H1 (cell line): ENCODE measurements around the gene METTL18. TPM values are rescaled to one million over a fixed set of nuclear protein-coding genes. Genes with fewer than 3 reads are reported as not detected.

Source experiments
- CTCF ChIA-PET: fragments of 300-600 bp; sonication (Branson Sonifier 250); formaldehyde crosslinking; loops from one replicate; lab custom pipeline; 2021; ENCODE audit not compliant: partially characterized antibody; lab: Charles Lee
- POLR2A ChIA-PET: fragments of 300-600 bp; sonication (Branson Sonifier 250); formaldehyde crosslinking; loops from one replicate; lab custom pipeline; 2021; ENCODE audit warnings: inconsistent platforms; ENCODE audit not compliant: partially characterized antibody; lab: Charles Lee
- DNase-seq, 2 experiments: peaks; one replicate each; pipeline versions ENCODE4 v3.0.0 to v3.0.0-alpha.2; 2010 to 2022; ENCODE audit warnings: low spot score in 2 of 2, low read depth in 1 of 2, mixed read lengths in 1 of 2
- FAIRE-seq: peaks from 2 replicates; lab custom pipeline; 2011; peaks lifted over from hg19 to GRCh38; lab: Jason Lieb, UNC
- H2AFZ ChIP-seq: 2 replicates; pipeline ENCODE4 v1.8.1; 2012; ENCODE audit warnings: low read length, inconsistent platforms
- H2AK5ac ChIP-seq: 2 replicates; pipeline ENCODE4 v1.6.1; 2013; ENCODE audit warnings: low read depth, low read length
- H2BK120ac ChIP-seq: replicated peaks from 2 replicates; pipeline ENCODE3; 2013; ENCODE audit warnings: low read depth, low read length, inconsistent platforms
- H2BK12ac ChIP-seq: 2 replicates; pipeline ENCODE4 v1.6.1; 2013; ENCODE audit warnings: low read depth, low read length
- H2BK15ac ChIP-seq: 2 replicates; pipeline ENCODE4 v1.6.1; 2013; ENCODE audit warnings: low read length
- H2BK20ac ChIP-seq: 2 replicates; pipeline ENCODE4 v1.6.1; 2013; ENCODE audit warnings: low read length
- H2BK5ac ChIP-seq: 2 replicates; pipeline ENCODE4 v1.6.1; 2013; ENCODE audit warnings: low read depth, low read length
- H3K14ac ChIP-seq: 2 replicates; pipeline ENCODE4 v1.6.1; 2013; ENCODE audit warnings: inconsistent platforms; ENCODE audit not compliant: insufficient read length
- H3K18ac ChIP-seq: 2 replicates; pipeline ENCODE4 v1.6.1; 2013; ENCODE audit warnings: low read length; ENCODE audit errors: extremely low read depth
- H3K23ac ChIP-seq: 2 replicates; pipeline ENCODE4 v1.6.1; 2013; ENCODE audit warnings: inconsistent platforms; ENCODE audit not compliant: insufficient read length
- H3K23me2 ChIP-seq: 2 replicates; pipeline ENCODE4 v1.6.1; 2013; ENCODE audit warnings: low read depth, low read length
- H3K27ac ChIP-seq: 2 replicates; pipeline ENCODE4 v1.6.1; 2011; ENCODE audit warnings: low read depth, low read length, inconsistent platforms
- H3K27me3 ChIP-seq, 4 experiments: replicated peaks in 1 of 4; 1 replicate in 1 of 4; 2 replicates in 3 of 4; pipeline versions ENCODE4 v1.6.1 to v1.8.1; 2011 to 2013; ENCODE audit warnings: low read length in 3 of 4, mild to moderate bottlenecking in 3 of 4, inconsistent platforms in 2 of 4, mixed read lengths in 2 of 4, moderate library complexity in 1 of 4; ENCODE audit not compliant: control insufficient read depth in 3 of 4, insufficient read depth in 3 of 4; ENCODE audit errors: extremely low read depth in 1 of 4
- H3K36me3 ChIP-seq, 4 experiments: 2 replicates each; pipeline versions ENCODE4 v1.6.1 to v1.8.1; 2011 to 2013; ENCODE audit warnings: mild to moderate bottlenecking in 4 of 4, low read length in 3 of 4, moderate library complexity in 2 of 4, control low read depth in 1 of 4, inconsistent platforms in 1 of 4; ENCODE audit not compliant: insufficient read depth in 4 of 4, control insufficient read depth in 2 of 4
- H3K4ac ChIP-seq: replicated peaks from 2 replicates; pipeline ENCODE3; 2013; ENCODE audit warnings: low read length, low read depth, mixed read lengths, inconsistent platforms; ENCODE audit not compliant: insufficient read length
- H3K4me1 ChIP-seq, 4 experiments: replicated peaks in 1 of 4; 1 replicate in 1 of 4; 2 replicates in 3 of 4; pipeline versions ENCODE4 v1.6.1 to v1.8.1; 2011 to 2013; ENCODE audit warnings: low read length in 3 of 4, inconsistent platforms in 2 of 4, mixed read lengths in 1 of 4; ENCODE audit not compliant: insufficient read depth in 4 of 4, control insufficient read depth in 3 of 4
- H3K4me2 ChIP-seq, 2 experiments: 2 replicates each; pipeline versions ENCODE4 v1.6.1 to v1.8.1; 2011 to 2013; ENCODE audit warnings: low read depth in 2 of 2, low read length in 2 of 2, control low read depth in 1 of 2, inconsistent platforms in 1 of 2, mild to moderate bottlenecking in 1 of 2; ENCODE audit not compliant: insufficient read depth in 1 of 2
- H3K4me3 ChIP-seq, 4 experiments: fragments of 200-600, 300-600 bp in 1 of 4; sonication (generic), shearing (Covaris generic), sonication (Bioruptor Twin) in 1 of 4; 2 replicates each; pipeline versions ENCODE4 v1.5.1 to v1.8.1; 2011 to 2016; ENCODE audit warnings: low read length in 4 of 4, low read depth in 3 of 4, control low read depth in 2 of 4, inconsistent platforms in 2 of 4, mild to moderate bottlenecking in 2 of 4, mixed read lengths in 1 of 4, moderate library complexity in 1 of 4; ENCODE audit not compliant: insufficient read depth in 2 of 4; ENCODE audit errors: extremely low read depth in 1 of 4
- H3K56ac ChIP-seq: replicated peaks from 2 replicates; pipeline ENCODE3; 2013; ENCODE audit warnings: low read depth, mild to moderate bottlenecking, mixed read lengths, low read length, inconsistent platforms; ENCODE audit not compliant: insufficient read length
- H3K79me1 ChIP-seq: 2 replicates; pipeline ENCODE4 v1.6.1; 2013; ENCODE audit warnings: low read depth, low read length, control low read depth
- H3K79me2 ChIP-seq, 2 experiments: 2 replicates each; pipeline versions ENCODE4 v1.6.1 to v1.8.1; 2012 to 2013; ENCODE audit warnings: low read length in 2 of 2, mild to moderate bottlenecking in 2 of 2, inconsistent platforms in 1 of 2; ENCODE audit not compliant: insufficient read depth in 2 of 2, control insufficient read depth in 1 of 2
- H3K9ac ChIP-seq, 4 experiments: replicated peaks in 1 of 4; 1 replicate in 1 of 4; 2 replicates in 3 of 4; pipeline versions ENCODE4 v1.6.1 to v1.8.1; 2011 to 2013; ENCODE audit warnings: low read depth in 3 of 4, low read length in 3 of 4, control low read depth in 2 of 4, mild to moderate bottlenecking in 2 of 4, moderate library complexity in 2 of 4, inconsistent platforms in 1 of 4; ENCODE audit errors: extremely low read depth in 1 of 4
- H3K9me3 ChIP-seq, 2 experiments: 2 replicates each; pipeline versions ENCODE4 v1.6.1 to v1.8.1; 2012 to 2013; ENCODE audit warnings: mild to moderate bottlenecking in 2 of 2, moderate library complexity in 2 of 2, control low read depth in 1 of 2, inconsistent platforms in 1 of 2, low read depth in 1 of 2, low read length in 1 of 2, mixed read lengths in 1 of 2; ENCODE audit not compliant: insufficient read depth in 2 of 2
- H4K20me1 ChIP-seq, 2 experiments: replicated peaks in 1 of 2; 2 replicates each; pipeline versions ENCODE3 to v1.8.1; 2011 to 2013; ENCODE audit warnings: inconsistent platforms in 2 of 2, low read length in 2 of 2, mild to moderate bottlenecking in 1 of 2; ENCODE audit not compliant: insufficient read depth in 2 of 2, control insufficient read depth in 1 of 2
- H4K5ac ChIP-seq: 2 replicates; pipeline ENCODE4 v1.6.1; 2013; ENCODE audit warnings: low read length, low read depth, mixed read lengths, inconsistent platforms; ENCODE audit not compliant: insufficient read length
- H4K8ac ChIP-seq: 2 replicates; pipeline ENCODE4 v1.8.0; 2013; ENCODE audit warnings: mild to moderate bottlenecking, moderate library complexity, low read length, inconsistent platforms; ENCODE audit not compliant: insufficient read depth; ENCODE audit errors: extremely low read depth
- H4K91ac ChIP-seq: replicated peaks from 2 replicates; pipeline ENCODE3; 2013; ENCODE audit warnings: low read length, mixed read lengths, inconsistent platforms; ENCODE audit not compliant: insufficient read length
- SUZ12 ChIP-seq: fragments of 200-600 bp; sonication (generic); IDR thresholded peaks from 2 replicates; pipeline ENCODE4 v1.6.1; 2012; ENCODE audit warnings: mild to moderate bottlenecking, inconsistent platforms, low read length, moderate library complexity, mixed read lengths
- WGBS, 2 experiments: shearing (Covaris generic) in 1 of 2; methylation state at CpG; one replicate each; pipeline versions ENCODE4 v1.1.6 to v1.1.7; 2013 to 2015; ENCODE audit warnings: low lambda C conversion rate in 2 of 2, mixed read lengths in 2 of 2, inconsistent platforms in 1 of 2, low coverage in 1 of 2, missing lambda C conversion rate in 1 of 2; ENCODE audit not compliant: insufficient replicate concordance in 2 of 2, insufficient coverage in 1 of 2, insufficient read length in 1 of 2; ENCODE audit errors: extremely low coverage in 1 of 2, missing lambda C conversion rate in 1 of 2; 5-methylcytosine and 5-hydroxymethylcytosine counted together
- polyA plus RNA-seq, 7 experiments: library from polyadenylated mRNA; depleted of rRNA in 3 of 7; stranded (reverse) in 5 of 7; unstranded in 2 of 7; fragments of >200 nt in 5 of 7; fragments of 200-250 nt in 2 of 7; gene quantifications; 1 replicate in 5 of 7; 2 replicates in 1 of 7; 4 replicates in 1 of 7; pipeline versions ENCODE4 v1.2.1 to v1.2.3, GENCODE V29; 2011 to 2013; ENCODE audit warnings: missing spikeins in 2 of 7, mixed read lengths in 2 of 7
- total RNA-seq: library from RNA; stranded (reverse); fragmentation: NEBNext Ultra II Directional; extraction: Animal tissue kit (Norgen Biotek cat#: 25700); gene quantifications from 2 replicates; pipeline ENCODE4 v1.2.1, GENCODE V29; 2021

Gene METTL18
- total and polyA plus RNA-seq, 2 of the 8 experiments (the other 6 are each of a cell fraction or from before 2014, with no cell fraction given), result 1.4 to 7.6 TPM

DNA sequence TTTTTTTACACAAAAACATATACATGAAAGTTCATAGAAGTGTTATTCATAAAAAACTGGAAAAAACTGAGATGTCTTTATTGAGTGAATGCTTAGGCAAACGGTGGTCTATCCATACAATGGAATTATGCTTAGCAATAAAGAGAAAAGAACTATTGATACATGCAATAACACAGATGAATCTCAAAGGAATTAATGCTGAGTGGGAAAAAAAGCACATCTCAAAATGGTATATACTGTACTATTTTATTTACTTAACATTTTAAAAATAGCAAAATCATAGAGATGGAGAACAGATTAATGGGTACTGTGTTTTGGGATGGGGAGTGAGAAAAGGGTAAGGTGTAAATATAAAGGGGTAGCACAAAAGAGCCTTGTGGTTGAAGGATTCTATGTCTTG lies 29.8 kb downstream of the METTL18 start:
- no peak overlapping the region for H3K9ac ChIP-seq
- H4K91ac ChIP-seq, result no peak overlapping the region
- no peaks in the 10 kb centered on the region for H3K27me3 ChIP-seq
- no peak overlapping the region for H2BK15ac ChIP-seq
- no peak overlapping the region for H3K14ac ChIP-seq
- no peaks in the 10 kb centered on the region for H3K36me3 ChIP-seq
- H2AFZ ChIP-seq, result no peak overlapping the region
- no peak overlapping the region for H3K4ac ChIP-seq
- no peak overlapping the region for H2BK12ac ChIP-seq
- no peak overlapping the region for H3K23ac ChIP-seq
- CTCF ChIA-PET, result interaction anchor here (0.8 kb wide), 1 partner anchor 71 kb away, joined by 3 read pairs; no protein-coding TSS in a partner anchor
- no peaks in the 10 kb centered on the region for H4K20me1 ChIP-seq
- H3K9me3 ChIP-seq, result no peaks in the 10 kb centered on the region
- H4K5ac ChIP-seq, result no peak overlapping the region
- no peak overlapping the region for H3K56ac ChIP-seq
- no peak overlapping the region for H2BK20ac ChIP-seq
- no peaks in the 10 kb centered on the region for H3K79me1 ChIP-seq
- 88% methylated on average over 1 of the region's 1 CpG; no CpG with 5 or more reads in 1 of the 2 experiments for WGBS, 2 experiments
- H3K4me3 ChIP-seq, result no peak overlapping the region
- H3K27ac ChIP-seq, result no peak overlapping the region
- no peak for TF ChIP-seq SUZ12
- TF ChIP-seq, all 59 proteins: peak for 0
- no peaks in the 10 kb centered on the region for H3K79me2 ChIP-seq
- FAIRE-seq (no peak), DNase-seq (no peak)
- no peak overlapping the region for H3K18ac ChIP-seq
- no peak overlapping the region for H2BK120ac ChIP-seq
- H3K4me2 ChIP-seq, result no peak overlapping the region
- H4K8ac ChIP-seq, result no peak overlapping the region
- no peaks in the 10 kb centered on the region for H3K23me2 ChIP-seq
- H3K4me1 ChIP-seq, result no peaks in the 10 kb centered on the region
- no peak overlapping the region for H2AK5ac ChIP-seq
- POLR2A ChIA-PET, result no interaction called here
- H2BK5ac ChIP-seq, result no peak overlapping the region
